HG03571 (cell line): Measurements from ENCODE around the gene CTAG1B.
"Not testable (repeated sequence)": the region's sequence is repeated elsewhere in the genome, so short reads cannot be mapped to it uniquely, and the experiment has no call there.

ENCODE experiments used
- ATAC-seq: cut with Tn5 transposase; IDR thresholded peaks from one replicate; pipeline ENCODE4 v1.9.1; 2021; ENCODE audit not compliant: unreplicated experiment

Gene CTAG1B

DNA sequence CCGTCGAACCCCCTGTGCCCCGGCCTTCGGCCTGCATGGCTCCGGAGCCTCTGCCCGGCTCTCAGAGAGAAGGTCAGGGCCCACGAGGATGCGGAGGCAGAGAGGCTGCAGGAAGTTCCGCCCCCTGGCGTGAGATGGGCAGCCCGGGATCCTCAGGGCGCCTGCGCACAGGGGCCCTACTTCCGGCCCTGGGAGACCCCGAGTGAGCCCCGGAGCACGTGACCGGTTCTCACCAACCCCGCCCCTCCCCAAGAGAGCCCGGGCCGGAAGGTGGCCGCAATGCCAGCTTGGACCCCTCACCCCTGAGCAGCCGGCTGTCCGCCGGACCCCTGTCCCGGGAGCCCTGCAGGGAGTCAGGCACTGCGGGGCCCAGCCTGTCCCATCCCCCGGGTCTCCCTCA is at the start of gene CTAG1B:
CTAG1B (minus strand) TSS at position 101 of the 400 bp plus-strand sequence; CDS start at position 37, 64 bp downstream.
- ATAC-seq: not testable (repeated sequence)

DNA sequence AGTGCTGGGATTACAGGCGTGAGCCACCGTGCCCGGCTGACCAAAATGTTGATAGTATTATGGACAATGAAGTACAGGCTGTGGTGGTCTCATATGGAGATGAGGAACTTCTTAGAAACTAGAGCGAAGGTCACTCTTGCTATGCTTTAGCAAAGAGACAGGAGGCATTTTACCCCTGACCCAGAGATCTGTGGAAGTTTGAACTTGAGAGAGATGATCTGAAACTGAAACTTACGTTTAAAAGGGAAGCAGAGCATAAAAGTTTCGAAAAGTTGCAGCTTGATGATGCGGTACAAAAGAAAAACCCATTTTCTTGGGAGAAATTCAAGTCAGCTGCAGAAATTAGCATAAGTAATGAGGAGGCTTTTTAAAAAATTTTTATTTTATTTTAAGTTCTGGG is 42.8 kb upstream of the CTAG1B start:
- ATAC-seq: no peak

DNA sequence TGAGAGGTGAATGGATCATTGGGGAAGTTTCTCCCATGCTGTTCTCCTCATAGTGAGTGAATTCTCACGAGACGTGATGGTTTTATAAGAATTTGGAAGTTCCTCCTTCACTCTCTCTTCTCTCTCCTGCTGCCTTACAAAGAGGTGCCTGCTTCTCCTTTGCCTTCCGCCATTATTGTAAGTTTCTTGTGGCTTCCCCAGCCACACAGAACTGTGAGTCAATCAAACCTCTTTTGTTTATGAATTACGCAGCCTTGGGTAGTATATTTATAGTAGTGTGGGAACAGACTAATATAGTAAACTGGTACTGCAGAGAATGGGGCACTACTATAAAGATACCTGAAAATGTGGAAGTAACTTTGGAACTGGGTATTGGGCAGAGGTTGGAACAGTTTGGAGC is 42.1 kb upstream of the CTAG1B start:
- no peak for ATAC-seq

DNA sequence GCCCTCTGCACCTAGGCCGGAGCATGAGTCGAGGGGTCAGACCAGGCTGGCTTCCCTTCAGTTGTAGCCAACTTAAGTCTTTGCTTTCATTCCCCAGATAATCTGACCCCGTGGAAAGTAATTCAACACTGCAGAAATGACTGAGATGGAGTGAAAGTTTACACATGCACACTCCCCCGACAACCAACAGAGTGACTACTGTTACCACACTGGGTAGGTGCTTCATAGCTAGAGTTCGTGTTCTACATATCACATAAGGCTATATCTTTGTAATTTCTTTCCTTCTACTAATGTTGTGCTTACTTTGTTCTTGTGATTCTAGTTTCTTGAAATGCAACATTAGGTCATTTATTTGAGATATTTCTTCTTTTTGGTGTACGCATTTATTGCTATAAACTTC is 41.5 kb upstream of the CTAG1B start:
- ATAC-seq: no peak

DNA sequence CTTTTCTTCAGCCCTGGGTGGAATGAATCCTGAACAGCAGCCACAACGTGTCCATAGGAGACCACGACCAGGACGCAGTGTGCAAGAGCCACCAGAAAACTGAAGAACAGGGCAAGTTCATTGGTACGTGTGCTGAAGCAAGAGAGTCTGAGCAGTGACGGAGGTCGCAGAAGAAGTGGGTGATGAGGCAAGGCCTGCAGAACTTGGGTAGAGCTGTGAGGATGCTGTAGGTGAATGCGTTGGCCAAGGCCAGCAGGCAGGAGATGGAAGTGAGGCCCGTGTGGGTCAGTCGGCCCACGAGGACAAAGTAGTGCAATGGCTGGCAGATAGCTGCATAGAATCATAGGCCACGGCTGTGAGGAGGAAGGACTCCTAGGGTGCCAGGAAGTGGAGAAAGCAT is 39.9 kb upstream of the CTAG1B start:
- no peak for ATAC-seq

DNA sequence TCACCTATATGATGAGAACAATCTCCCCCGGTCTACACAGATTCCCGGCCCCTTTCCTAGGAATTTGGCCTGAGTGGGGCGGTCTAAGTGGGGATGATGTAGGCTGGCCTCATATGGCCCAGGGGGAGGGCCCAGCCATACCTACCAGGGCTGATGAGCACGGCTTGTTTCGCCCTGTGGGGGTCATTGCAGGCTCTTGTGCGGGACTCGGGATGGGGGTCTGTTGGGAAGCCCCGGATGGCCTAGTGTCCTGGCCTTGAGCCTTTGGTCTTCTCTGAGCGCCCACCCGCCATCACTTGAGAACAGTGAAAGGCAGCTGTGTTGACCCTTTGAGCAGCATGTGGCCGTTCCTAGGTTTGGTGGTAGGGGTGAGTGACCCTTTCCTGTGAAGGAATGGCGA is 39.1 kb upstream of the CTAG1B start:
- no peak for ATAC-seq

DNA sequence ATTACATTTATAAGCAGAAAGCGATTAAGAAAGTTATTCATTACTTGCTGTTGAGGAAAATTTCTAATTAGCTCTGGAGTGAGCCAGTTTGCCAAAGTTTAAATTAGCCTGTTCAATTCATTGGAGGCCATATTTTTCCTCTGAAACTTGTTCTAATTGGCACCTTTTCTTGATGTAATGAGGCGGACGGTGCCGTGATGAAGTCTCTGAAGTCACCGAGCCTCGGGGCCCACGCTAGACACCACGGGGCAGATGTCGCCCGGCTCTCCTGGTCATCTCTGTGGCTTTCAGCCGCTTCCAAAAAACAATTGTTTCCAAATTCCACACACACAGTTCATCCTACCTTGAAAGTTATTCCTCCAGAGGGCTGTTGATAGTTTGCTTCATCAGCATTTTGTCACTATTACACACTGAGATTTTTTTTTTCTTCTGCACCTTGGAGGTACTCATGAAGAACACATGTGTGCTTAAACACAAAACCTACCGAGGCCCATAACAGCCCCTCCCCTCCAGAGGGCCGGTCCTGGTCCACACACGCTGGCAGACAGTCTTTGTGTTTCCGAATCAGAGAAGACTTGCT is 38.2 kb upstream of the CTAG1B start:
- ATAC-seq: no peak

DNA sequence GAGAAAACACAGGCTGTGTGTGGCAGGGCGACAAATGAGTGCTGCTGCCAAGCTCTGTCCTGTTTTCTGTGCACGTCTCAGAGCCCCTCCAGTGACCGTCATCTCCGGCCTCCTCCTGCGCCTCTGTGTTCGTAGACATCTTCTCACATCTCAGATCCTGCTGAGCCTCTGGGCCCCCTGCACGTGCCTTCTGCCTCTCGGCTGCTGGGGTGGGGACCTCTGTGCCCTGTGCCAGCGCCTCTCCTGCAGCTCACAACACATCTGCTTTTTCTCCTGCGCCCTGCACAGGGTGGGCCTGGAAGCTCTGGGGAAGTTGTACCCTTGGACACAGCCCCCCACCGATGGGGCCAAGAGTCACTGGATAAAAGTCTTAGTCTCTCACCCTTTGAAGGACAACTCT is 36.7 kb upstream of the CTAG1B start:
- ATAC-seq: no peak

DNA sequence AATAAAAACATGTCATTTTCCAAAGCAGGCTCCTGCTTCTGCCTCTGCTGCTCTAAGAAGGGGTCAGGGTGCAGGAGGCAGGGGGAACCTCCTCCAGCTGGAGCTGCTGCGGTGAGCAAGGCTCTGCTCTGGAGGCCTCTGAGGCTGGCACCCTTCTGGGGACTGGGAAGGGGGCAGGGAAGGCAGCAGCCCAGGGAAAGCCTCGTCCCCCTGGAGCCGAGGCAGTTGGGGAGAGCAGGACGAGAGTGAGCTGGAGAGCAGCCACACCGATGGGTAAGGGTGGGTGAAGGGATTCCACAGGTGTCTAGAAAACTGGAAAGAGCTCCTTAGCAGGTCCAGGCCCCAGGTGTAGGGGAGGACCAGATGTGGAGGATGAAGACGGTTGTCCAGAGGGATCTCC is 36.3 kb upstream of the CTAG1B start:
- ATAC-seq: no peak

DNA sequence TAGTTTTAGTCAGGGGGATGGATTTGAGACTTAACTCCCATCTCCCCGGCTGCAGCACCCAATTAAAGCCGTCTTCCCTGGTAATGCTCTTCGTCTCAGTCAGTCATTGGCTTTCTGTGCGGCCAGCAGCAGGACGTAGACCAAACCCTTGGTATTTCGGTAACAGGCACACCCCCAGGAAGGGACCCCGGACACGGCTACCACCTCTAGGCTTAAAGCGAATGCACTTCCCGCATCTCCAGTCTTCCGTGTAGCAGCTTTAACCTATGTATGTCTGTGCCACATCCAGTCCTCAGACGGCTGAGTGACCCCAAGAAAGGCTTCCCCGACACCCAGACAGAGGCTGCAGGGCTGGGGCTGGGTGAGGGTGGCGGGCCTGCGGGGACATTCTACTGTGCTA is 35.8 kb upstream of the CTAG1B start:
- no peak for ATAC-seq

DNA sequence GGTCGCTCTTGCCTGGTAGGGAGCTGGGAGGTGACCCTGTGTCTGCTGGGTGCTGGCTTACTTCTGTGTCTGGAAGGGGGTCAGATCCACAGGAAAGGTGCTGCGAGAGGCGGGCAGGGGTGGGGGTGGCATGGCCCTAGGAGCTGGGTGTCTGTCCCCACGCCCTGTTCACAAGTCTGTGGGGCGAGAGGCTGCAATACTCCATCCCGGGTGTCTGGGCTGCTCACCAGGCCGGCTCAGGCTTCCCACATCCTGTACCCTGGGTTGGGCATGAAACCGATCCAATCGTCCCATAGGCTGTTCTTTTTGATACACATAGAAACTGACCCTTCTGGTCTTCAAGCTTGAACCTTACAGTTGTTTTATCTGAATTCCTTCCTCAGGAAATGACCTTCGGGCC is 35.3 kb upstream of the CTAG1B start:
- ATAC-seq: no peak

DNA sequence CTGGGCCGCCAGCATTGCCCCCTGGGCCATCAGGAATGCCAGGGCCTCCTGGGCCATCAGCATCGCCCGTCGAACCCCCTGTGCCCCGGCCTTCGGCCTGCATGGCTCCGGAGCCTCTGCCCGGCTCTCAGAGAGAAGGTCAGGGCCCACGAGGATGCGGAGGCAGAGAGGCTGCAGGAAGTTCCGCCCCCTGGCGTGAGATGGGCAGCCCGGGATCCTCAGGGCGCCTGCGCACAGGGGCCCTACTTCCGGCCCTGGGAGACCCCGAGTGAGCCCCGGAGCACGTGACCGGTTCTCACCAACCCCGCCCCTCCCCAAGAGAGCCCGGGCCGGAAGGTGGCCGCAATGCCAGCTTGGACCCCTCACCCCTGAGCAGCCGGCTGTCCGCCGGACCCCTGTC is 34.3 kb upstream of the CTAG1B start, which contains the start of gene CTAG2:
CTAG2 (minus strand) TSS at position 167 of the 400 bp plus-strand sequence; CDS start at position 103, 64 bp downstream.
- not testable (repeated sequence) for ATAC-seq

DNA sequence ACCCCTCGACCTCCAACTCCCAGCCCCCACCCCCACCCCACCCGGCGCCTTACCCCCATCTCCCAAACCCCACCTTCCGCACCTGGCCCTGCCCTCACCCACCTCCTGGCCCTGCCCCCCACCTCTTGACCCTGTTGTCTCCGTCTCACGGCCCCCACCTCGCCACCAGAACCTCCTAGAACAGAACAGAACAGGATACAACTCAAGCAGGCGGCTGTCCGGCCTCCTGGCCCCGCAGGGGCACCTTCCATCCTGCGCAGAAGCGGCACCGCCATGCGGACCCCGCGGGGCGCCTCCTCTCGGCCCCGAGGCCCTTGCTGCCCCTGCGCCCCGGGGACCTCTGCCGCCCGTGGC is 33.9 kb upstream of the CTAG1B start:
- no peak for ATAC-seq

DNA sequence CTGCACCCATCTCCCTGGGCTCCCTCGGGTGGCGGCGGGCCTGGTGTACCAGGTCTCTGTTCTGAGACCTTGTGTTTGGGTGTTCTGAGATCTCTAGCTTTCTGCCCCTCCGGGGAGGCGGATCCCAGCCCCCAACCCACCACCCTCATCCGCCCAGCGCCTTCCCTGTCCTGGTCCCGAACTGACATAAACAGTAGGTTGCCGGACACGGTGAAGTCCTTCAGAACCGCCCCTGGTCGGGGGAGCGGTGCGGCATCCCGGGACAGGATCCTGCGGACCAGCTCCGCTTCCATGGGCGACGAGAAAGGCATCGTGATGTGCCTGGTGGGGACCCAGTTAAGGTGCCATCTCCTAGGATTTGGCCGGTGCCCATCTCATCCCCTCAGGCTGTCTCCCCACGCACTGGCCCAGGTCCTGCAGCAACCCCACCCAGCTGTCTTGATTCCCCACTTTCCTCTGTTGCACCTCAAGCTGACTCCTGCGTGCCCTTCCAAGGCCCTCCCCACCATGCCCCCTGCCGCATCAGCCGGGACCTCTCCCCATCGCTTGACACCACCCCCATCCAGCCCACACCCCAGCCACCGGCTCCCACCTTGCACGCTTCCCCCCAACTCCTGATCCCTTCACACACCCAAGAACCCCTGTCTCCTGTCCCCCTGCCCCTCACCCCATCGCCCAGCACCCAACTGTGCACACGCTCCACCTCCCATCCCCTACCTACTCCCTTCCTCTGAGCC is 33.4 kb upstream of the CTAG1B start:
- ATAC-seq: no peak

DNA sequence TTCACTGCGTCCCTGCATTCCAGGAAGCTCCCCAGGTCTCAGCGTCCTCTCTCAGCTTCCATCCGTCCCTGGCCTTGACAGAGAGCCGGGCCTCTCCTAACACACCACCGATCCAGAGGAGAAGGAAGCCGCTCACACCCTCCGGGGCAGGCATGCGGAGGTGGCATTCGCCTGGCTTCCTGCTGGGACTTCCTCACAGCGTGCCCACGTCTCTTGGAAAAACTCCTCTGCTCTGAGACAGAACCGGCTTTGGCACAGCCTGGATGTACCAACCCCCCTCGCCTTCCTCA is 31.1 kb upstream of the CTAG1B start:
- no peak for ATAC-seq

DNA sequence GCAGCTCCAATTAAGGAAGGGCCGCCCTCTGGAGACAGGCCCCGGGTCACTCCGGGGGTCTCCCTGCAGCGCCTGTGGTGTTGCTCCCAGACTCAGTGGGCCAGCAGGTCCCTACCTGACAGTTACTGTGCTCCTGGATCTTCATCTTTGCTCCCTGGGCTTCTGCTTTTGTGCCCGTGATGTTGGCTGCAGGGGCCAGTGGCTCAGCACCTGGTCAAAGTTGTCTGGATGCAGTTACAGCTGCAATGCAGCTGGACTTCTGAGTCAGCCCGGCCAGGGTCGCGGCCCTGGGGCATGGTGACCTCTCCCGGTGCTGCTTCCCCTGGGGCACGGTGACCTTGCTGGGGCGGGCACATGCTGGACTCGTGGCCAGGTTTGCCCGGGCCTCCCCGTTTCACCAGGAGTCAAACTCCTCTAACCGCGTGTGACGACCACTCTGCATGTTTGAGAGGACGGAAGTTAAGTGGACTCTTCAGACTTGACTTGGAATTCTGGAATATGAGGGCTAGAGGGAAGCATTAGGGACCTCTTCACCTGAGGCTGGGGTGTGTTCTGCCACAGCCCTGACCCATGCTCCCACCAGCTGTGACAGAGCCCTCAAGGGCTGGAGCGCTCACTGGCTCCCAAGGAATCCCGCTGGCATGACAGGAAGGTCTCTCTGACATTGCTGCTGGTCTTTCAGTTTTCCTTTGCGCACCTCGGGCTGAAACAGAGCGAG is 30.6 kb upstream of the CTAG1B start:
- no peak for ATAC-seq

DNA sequence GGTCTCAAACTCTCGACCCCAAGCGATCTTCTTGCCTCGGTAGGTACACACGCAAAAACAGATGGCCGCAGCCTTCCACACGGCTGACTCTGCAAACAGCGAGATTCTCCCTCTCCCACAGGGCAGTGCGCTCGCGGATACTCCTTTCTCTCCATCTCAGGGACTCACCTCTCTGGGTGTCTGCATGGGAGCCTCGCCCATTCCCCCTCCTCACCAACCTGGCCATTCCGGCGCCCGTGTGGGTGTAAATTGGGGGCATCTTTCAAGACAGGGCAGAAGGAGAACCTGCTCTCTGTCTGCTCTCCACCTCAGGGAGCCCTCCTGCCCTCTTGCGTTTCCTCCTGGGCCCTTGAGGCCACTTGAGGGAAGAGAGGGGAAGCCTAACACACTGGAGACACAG is 29.8 kb upstream of the CTAG1B start:
- ATAC-seq: no peak

DNA sequence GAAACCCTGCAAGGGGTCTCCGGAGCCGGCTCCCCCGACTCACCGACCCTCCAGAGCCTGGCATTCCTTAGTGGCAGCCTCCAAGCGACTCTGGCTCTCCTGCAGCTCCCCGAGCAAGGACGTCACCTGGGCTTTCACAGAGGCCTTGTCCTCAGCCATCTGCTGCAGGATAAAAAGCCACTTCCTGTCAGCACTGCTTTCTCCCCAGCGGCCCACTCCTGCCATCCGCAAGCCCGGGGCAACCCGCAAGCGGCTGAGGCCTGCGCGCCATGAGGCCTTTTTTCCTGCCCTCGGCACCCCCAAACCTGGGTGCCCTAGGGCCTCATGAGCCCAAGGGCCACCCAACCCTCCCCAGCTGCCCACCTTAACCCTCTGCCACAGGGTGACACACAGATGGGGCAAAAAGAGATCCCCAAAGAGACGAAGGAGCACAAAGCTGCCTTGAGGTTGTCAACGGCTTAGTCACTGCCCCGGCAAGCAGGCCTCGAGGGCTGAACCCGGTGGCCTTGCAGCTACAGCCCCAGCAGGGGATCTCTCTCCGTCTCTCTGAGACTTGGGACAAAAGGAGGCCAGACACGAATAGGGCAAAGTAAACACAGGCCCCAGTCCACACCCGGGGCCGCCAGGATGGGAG is 26.8 kb upstream of the CTAG1B start:
- not testable (repeated sequence) for ATAC-seq

DNA sequence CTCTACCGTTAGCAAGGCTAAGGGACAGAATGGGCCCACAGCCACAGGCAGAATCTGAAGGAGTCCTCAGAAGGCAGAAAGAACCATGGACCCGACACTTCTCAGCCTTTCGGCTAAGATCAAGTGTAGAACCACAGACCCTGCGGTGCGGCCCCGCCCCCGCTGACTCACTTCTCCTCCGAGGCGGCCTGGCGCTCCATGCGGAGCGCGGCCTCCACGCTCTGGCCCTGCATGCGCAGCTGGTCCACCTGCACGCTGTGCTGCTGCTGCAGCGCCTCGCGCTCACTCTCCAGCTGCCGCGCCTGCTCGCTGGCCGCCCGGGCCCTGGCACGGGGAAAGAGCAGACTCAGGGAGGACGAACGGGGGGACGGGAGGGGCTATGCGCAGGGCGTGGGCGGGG is 24.6 kb upstream of the CTAG1B start:
- not testable (repeated sequence) for ATAC-seq

DNA sequence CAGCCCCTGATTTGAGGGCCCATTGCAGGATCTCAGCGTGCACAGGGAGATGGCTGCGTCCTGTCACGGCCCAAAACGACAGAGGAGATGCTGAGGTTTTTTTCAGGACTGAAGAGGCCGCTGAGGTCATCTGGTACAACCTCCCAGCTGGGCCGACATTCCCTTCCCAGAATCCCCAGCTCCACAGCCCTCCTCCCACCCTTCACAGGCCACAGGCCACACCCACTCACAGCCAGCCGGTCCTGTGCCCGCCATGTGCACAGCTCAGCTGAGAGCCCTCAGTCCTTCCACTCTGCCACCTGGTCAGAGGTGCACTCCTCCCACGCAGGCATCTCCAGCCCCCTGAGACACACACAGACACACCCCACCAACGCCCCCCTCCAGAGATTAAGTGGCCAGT is 22.7 kb upstream of the CTAG1B start:
- not testable (repeated sequence) for ATAC-seq

DNA sequence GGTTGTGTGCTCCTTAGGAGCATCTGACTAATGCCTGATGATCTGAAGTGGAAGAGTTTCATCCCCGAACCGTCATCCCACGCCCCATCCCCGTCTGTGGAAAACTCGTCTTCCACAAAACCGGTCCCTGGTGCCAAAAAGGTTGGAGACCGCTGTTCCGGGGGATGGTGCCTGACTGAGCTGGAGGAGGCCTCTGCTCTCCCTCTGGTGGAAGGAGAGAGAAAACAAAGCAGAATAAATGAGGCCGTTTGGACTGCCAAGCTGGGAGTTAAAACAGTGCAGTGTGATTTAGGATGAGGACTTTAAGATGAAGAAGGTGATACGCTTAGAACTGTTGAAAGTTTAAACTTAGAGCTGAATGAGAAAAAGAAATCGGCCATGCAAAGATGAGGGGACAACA is 14.6 kb upstream of the CTAG1B start:
- not testable (repeated sequence) for ATAC-seq

DNA sequence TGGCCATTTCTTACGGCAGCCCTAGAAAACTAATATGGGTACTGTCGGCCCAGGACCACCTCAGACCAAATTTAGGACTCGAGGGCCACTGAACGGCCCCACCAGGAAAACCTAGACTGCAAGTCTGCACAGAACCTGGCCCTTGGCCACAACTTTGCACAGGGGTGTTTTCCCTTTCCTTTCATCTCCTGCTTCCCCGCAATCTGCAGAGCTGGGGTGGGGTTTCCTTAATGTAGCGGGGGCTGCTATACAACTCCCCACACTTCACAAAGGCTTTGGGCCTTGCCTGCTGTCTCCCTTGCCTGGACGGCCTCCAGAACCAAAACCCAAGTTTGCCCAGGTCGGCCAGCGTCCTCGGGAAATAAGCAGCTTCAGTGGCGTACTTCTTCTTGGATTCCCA is 11.9 kb upstream of the CTAG1B start:
- ATAC-seq: not testable (repeated sequence)
